Activated CD4-positive, alpha-beta T cell treated with anti-CD3 and anti-CD28 coated beads, Interleukin-2, amount 50 U/mL, for 1 hour (primary cell): ENCODE data around the gene ZNF496.
"Not testable (repeated sequence)": the region's sequence is repeated elsewhere in the genome, so short reads cannot be mapped to it uniquely, and the experiment has no call there.

Experiments used
- DNase-seq: peaks from one replicate; pipeline ENCODE4 v3.0.0-alpha.2; 2020

The ZNF496 gene

DNA sequence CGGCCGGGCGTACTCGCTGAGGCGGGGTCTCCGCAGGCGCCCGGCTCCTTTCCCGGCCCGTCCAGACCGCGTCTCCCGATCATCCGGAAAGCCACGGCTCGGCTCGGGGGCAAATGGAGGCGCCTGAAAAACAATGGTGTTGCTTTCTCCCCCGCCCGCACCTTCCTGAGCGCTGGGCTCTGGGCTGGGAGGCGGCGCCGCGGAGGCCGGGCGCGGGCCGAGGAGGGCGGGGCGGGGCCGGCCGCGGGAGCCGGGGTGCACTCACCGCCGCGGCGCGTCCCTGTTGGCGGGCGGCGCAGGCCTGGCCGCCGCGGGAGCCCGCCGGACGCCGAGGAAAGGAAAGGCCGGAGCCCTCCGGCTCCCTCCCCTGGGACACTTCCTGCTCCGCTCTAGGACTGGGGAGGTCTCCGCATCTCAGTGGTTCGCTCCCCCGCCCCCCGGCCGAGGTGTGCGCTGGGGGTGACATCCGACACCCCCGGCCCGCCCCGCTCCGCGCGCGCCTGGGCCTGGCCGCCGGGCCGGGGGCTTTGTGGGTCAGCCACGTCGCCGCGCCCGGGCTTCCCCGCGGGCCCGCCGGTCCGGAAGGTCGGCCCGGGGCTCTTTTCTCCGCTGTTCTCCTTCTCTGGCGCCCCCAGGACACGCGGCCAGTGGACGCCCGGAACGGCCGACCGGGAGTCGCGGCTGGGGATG lies at the start of gene ZNF496:
TSS of gene ZNF496 (minus strand) at position 343 of the 690 bp plus-strand sequence. CDS start 2,289 bp downstream, outside the sequence.
- peak; percentile 42 for DNase-seq

DNA sequence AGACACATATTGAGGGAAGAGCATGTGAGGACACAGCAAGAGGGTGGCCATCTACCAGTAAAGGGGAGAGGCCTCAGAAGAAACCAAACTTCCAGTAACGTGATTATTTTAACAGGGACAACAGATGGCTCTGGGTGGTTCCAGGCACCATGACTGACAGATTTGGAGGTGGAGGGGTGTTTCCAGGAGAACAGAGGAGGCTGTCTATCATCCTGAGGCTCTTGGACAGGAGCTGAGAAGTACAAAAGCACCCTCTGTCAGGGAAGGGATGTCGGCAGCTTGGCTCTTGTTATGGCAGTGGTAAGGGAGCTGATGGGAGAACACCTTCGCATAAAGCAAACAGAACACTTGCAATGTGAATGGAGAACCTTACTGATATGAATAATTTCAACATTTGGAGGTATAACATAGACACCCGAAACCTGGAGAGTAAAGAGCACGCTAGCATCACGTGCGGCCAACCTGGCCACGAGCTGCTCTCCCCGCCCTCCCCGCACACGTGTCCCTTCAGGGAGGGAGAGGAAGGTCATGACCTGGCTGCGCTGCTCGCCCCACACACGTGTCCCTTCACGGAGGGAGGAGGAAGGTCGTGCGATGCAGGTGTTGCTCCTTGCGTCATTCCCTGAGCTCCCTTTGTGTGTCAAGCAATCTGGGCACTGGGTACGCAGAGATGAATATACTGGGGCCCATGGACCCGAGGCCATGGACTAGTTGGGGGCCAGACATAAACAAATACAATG lies 46.8 kb upstream of the ZNF496 start:
- no peak for DNase-seq

DNA sequence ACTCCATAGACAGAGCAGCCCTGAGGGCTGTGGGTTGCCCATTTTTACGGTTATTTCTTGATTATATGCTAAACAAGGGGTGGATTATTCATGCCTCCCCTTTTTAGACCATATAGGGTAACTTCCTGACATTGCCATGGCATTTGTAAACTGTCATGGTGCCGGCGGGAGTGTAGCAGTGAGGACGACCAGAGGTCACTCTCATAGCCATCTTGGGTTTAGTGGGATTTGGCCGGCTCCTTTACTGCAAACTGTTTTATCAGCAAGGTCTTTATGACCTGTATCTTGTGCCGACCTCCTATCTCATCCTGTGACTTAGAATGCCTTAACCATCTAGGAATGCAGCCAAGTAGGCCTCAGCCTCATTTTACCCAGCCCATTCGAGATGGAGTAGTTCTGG lies 46.0 kb upstream of the ZNF496 start:
- DNase-seq = not testable (repeated sequence)

DNA sequence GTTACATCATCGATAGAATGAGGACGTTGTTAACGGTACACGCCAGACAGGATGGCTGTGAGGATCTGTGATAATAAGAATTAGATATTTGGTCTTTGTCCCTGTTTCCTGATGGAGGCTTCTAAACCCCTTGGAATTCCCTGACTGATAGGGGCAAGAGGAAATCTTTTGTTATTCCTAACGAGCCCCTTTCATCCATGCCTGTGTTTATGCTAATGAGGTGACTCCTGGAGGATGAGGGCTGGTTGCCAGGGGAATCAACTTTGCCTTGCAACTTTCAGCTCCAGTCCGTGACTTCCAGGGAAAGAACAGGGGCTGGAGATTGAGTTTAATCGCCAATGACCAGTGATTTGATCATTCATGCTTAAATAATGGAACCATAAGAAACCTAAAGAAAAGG lies 45.0 kb upstream of the ZNF496 start:
- no peak for DNase-seq

DNA sequence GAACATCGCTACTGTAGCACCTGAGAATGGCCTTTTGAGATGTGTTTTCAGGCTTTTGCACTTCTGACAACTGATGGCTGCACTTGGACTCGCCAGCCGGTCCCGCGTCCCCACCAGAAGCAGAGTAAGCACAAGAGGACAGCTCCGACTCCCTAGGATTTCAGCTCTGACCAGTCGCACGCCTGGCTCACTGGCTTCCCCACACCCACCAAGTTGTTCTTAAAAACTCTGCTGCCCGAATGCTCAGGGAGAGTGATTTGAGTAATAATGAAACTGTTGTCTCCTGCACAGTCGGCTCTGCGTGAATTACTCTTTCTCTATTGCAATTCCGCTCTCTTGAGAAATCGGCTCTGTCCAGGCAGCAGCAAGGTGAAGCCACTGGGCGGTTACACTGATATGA lies 44.1 kb upstream of the ZNF496 start:
- DNase-seq = no peak

DNA sequence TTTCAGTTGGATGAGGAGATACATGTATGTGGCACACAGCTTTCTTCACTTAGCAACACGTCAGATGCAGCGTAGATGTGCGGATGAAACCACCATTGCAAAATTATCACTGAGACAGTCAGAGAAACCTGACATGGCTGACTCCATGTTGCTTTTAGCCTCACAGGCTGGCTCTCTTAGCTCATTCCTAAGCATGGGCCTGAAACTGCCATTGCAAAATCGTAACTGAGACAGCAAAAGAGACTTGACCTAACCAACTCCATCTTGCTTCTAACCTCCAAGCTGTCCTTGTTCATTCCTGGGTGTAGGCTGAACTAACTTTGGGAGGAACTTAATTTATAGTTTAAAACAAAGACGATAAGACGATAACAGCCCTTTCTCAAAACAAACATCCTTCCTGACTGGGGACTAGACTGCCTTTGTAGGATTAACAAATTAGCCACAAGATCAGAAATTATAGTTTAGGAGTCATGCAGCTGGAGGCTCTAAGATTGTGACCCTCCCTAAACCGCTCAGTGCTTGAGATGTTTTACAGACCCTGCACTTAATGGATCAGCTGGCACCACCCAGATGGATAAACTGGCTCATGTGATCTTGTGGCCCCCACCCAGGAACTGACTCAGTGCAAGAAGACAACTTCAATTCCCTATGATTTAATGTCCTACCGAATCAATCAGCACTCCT lies 43.1 kb upstream of the ZNF496 start:
- not testable (repeated sequence) for DNase-seq

DNA sequence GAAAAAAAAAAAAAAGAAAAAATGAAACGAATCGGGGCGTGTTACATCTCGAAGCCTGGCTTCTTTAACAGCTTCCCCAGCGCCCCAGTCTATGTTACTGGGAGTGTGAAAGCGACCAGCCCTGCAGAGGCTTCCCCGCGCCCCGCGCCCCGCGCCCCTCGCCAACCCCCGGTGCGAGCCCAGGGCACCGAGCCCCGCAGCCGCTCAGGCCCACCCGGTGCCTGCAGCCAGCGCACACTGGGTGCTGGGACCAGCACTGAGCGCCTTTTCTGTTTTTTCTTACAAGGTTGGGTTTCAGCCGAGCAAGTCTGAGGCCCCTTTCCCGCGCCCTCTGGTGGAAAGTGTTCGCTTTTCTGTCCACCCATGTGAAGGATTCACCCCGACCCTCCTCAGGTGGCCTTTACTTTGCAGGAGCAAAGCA lies 42.1 kb upstream of the ZNF496 start:
- DNase-seq = peak; percentile 55

DNA sequence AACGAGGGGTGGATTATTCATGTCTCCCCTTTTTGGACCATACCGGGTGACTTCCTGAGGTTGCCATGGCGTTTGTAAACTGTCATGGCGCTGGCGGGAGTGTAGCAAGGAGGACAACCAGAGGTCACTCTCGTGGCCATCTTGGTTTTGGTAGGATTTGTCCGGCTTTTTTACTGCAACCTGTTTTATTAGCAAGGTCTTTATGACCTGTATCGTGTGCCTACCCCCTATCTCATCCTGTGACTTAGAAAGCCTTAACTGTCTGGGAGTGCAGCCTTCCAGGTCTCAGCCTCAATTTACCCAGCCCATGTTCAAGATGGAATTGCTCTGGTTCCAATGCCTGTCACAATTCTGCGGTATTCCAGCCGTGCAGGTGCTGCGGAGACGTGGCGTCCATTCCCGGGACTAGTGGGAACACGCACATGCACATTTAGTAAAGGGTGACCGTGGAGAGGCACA lies 40.2 kb upstream of the ZNF496 start:
- no peak for DNase-seq

DNA sequence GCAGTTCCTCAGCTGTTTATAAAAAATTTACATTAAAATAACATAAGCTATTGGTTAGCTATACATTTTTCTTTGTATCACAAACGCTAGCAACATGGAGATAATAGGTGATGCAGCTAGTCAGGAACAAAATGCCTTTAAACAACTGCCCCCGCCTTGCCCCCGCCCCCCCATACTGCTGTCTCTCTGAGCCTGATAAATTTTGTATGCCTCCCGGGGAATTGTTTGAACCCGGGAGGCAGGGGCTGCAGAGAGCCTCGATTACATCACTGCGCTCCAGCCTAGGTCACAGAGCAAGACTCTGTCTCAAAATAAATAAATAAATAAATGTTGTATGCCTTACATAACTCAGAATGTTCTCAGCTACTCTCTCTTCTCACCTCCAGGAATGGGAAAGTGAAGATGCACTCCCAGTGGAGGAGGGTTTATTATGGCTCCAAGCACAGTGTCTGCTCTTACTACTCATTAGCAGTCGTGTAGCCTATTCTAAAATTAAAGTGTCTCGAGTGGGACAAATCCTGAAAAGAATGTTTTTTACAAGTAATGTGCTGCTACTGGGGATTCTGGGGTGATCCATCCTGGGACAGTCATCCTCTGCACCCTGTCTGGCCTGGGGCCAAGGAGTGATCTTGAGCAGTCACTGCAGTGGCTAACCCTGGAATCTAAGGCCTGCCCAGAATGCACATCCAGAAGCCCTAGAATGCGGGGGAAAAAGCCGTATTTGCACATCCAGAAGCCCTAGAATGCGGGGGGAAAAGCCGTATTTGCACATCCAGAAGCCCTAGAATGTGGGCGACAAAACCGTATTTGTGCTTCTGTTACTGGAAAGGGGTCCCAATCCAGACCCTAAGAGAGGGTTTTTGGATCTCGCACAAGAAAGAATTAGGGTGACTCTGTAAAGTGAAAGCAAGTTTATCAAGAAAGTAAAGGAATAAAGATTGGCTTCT lies 39.4 kb upstream of the ZNF496 start:
- no peak for DNase-seq

DNA sequence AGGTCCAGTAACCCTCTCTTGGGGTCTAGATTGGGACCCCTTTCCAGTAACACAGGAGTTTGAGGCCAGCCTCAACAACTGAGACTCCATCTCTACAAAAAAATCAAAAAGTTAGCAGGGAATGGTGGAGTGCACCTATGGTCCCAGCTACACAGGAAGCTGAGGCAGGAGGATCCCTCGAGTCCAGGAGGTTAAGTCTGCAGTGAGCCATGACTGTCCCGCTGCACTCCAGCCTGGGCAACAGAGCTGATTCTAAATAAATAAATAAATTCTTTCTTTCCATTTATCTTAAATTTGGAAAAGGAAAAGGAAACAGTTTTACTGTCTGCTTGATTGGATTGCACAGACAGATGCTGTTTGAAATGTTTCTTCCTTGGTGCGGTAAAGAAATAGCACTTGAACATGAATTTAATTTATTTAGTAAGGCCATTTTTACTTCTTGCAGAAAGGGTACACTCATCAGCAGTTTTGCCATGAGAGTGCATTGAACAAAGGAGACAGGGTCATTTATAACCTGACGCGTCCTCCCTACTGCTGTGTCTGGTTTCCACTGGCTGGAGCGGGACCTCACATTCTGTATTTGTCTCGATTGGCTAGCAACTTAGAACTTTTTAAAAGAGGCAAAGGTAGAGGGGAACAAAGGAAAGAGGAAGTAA lies 37.0 kb upstream of the ZNF496 start:
- no peak for DNase-seq

DNA sequence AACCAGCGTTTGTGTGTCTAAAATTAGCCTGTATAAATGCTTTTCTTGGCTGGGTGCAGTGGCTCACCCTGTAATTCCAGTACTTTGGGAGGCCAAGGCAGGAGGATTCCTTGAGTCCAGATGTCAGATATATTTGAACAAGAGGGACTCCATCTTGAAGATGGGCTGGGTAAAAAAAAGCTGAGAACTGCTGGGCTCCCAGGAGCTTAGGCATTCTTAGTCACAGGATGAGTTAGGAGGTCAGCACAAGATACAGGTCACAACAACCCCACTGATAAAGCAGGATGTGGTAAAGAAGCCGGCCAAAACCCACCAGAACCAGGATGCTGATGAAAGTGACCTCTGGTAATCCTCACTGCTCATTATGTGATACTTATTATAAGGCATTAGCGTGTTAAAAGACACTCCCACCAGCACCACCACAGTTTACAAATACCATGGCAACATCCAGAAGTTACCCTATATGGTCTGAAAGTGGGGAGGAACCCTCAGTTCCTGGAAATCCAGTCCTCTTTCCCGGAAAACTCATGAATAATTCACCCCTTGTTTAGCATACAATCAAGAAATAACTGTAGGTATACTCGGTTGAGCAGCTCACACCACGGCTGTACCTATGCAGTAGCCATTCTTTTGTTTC lies 36.2 kb upstream of the ZNF496 start:
- no peak for DNase-seq

DNA sequence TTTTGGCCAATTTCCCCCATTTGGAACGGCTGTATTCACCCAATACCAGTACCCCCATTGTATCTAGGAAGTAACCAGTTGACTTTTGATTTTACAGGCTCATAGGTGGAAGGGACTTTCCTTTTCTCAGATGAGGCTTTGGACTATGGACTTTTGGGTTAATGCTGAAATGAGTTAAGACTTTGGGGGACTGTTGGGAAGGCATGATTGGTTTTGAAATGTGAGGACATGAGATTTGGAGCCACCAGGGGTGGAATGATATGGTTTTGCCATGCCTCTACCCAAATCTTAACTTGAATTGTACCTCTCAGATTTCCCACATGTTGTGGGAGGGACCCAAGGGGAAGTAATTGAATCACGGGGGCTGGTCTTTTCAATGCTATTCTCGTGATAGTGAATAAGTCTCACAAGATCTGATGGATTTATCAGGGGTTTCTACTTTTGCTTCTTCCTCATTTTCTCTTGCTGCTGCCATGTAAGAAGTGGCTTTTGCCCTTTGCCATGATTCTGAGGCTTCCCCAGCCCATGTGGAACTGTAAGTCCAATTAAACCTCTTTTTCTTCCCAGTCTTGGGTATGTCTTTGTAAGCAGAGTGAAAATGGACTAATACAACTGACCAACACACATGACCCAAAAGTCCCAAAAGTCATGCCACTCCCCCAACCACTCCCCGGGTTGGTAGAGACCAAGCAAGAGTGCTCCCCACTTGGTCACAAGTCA lies 35.4 kb upstream of the ZNF496 start:
- DNase-seq = no peak

DNA sequence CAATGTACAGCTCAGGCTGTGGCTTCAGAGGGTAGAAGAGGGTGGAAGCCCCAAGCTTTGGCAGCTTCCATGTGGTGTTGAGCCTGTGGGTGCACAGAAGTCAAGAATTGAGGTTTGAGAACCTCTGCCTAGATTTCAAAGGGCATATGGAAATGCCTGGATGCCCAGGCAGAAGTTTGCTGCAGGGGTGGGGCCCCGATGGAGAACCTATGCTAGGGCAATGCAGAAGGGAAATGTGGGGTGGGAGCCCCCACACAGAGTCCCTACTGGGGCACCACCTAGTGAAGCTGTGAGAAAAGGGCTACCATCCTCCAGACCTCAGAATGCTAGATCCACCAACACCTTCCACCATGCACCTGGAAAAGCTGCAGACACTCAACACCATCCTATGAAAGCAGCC lies 34.7 kb upstream of the ZNF496 start:
- DNase-seq = not testable (repeated sequence)

DNA sequence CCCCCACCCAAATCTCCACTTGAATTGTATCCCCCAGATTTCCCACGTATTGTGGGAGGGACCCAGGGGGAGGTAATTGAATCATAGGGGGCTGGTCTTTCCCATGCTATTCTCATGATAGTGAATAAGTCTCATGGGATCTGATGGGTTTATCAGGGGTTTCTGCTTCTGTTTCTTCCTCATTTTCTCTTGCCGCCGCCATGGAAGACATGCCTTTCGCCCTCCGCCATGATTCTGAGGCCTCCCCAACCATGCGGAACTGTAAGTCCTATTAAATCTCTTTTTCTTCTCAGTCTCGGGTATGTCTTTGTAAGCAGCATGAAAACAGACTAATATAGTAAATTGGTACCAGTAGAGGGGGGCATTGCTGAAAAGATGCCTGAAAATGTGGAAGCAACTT lies 33.4 kb upstream of the ZNF496 start:
- DNase-seq = no peak

DNA sequence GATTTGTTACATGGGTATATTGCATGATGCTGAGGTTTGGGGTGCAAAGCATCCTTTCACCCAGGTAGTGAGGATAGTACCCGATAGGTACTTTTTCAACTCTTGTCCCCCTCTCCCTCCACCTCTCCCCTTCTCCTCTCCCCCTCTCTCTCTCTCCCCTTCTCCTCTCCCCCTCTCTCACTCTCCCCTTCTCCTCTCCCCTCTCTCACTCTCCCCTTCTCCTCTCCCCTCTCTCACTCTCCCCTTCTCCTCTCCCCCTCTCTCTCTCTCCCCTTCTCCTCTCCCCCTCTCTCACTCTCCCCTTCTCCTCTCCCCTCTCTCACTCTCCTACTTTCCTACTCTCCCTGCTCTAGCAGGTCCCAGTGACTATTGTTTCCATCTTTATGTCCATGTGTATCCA lies 31.3 kb upstream of the ZNF496 start:
- not testable (repeated sequence) for DNase-seq

DNA sequence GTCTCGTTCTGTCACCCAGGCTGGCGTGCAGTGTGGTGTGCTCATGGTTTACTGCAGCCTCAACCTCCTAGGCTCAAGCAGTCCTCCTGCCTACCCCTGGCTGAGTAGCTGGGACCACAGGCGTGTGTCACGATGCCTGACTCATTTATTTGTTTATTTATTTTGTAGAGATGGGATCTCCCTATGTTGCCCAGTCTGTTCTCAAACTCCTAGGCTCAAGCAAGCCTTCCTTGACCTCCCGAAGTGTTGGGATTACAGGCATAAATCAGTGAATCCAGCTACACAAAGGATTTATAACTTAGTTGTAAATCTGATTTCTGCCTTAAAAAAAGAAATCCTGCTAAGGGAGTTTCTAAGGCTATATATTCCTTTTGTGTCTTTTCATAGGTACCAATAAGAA lies 30.5 kb upstream of the ZNF496 start:
- DNase-seq = no peak

DNA sequence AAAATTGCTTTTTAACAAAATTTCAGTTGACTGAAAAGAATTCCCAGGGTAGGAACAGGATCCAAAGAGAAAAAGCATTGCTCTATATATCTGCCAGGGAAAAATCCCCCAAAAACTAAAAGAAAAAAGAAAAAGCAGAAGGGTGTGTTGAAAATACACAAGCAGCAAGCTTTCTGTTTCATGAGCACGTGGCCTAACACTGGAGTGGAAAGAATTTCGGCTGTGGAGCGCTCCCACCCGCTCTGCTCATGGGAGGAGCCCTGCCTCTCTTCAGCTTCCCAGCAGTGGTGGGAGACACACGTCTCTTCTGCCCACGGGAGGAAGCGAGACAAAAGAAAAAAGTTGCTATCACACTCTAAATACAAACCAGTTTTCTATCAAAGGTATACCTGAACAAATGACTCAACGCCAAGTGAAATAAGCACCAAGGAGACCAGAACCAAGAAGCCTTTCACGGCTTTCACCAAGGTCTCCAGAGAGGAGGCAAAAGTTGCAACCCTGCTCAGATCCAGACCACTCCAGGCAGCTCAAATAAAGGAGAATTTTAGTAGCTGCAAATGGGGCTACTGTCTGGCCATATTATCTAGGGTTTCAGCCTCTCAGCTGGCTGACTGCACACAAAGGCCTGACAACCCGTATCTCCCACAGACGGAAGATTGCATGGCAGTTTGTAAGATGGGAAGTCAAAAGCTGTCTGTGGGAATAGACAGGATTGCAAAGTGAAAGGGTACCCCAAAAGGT lies 29.5 kb upstream of the ZNF496 start:
- no peak for DNase-seq

DNA sequence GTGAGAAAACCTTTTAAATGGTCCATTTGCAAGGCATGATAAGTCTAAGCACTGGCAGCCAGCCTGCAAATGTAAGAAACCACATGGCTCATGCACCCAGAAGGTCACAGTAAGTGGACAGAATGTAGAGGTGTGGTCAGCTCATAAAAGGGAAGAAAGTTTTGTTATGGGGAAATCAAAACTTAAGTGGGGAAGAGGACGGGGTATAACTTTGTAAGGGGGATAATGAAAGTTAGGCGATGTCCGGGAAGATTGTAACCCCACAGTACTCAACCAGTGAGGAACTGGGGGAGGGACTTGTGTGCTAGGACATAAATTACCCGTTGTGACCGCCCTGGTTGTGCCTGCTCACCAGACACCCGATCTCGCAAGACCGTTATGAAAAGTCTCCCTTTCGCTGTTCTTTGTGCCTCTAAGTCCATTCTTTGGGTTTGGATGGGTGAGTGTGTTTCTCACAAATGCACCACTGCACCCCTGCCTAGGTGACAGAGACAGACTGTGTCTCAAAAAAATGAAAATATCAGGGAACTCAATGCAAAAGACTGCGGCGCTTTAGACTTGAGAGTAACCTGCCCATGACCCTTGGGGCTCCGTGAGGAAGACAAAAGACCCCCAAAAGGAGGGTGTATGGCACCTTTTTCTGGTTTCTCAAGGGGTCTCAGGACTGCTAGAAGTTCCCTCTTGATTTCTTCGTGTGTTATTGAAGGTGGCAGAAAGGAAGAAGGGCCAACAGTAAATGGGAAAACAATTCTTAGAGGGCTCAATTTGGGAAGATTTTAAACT lies 28.6 kb upstream of the ZNF496 start:
- DNase-seq = no peak

DNA sequence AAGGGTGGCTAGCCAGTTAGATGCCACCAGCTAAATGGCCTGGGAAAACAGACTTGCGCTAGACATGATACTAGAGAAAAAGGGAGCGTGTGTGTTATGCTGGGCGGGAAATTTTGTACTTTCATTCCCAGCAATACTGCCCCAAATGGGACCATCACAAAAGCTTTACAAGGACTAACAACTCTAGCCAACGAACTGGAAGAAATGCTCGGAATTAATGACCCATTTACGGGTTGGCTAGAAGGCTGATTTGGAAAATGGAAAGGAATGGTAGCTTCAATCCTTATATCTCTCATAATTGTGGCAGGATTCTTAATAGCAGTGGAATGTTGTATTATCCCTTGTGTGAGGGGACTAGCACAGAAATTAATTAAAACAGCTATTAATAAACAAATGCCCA lies 27.9 kb upstream of the ZNF496 start:
- DNase-seq = no peak
